A549 treated with AZD2906 at 1 μM for 4 hours (cell line): Measurements from ENCODE around the gene CYYR1. TPM values are rescaled to one million over a fixed set of nuclear protein-coding genes. Genes with fewer than 3 reads are reported as not detected.

ENCODE experiments used
- total RNA-seq: library from RNA; stranded (reverse); fragments of 200-300 nt; extraction: Qiagen RNA extraction; gene quantifications from 5 replicates; pipeline ENCODE4 v1.2.3, GENCODE V29; 2022

CYYR1 gene
- not detected in 5 replicates for total RNA-seq

DNA sequence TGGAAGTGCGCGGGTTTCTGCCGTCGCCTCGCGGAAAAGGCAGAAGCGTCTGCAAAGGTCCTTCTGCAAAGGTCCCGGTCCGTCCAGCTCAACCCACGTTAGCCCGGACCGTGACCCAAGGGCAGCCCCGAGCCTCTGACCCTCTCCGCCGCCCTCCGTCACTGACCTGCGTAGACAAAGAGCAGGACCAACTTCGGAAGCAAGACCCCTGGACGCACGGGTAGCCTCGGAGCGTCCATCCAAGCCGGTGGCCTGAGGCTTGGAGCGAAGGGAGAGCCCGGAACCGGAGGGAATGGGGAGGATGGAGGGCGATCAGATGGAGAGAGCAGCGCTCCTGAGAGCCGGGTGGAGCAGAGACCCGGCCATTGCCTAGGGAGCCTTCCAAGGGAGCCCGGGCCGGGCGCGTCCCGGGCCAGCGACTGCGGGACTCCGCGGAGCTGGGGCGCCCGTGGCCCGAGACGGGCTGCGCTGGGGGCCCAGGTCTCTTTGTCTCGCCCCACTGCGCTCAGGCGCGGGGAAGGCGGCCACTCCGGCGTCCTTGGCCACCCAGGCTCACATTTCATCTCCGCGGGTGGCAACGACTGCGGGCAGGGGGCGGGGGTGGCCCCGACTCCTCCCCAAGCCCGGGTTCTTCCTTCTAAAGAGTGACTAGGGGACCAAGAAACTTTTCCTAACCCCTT lies at the start of gene CYYR1:
Gene CYYR1, minus strand, starts transcription at position 585 of the 680 bp plus-strand sequence. Its CDS starts 346 bp downstream, at position 239.

